Heart left ventricle (tissue), 13 donors: ENCODE measurements around the gene AKAP6.

Experiments used
- POLR2A ChIP-seq, 2 donors: fragments of 450-650 bp; IDR thresholded peaks; one replicate each; pipeline ENCODE4 v1.6.1; 2017; ENCODE audit warnings: antibody characterized with exemption in 2 of 2, mild to moderate bottlenecking in 2 of 2, moderate library complexity in 2 of 2
- TF ChIP-seq, protein P1 (sequence below), 12 donors: fragments of 200-600 bp; sonication (generic) in 4 of 12; IDR thresholded peaks; one replicate each; pipeline versions ENCODE4 v1.5.0 to v1.8.0; 2018 to 2022; ENCODE audit warnings: antibody characterized with exemption in 12 of 12, mild to moderate bottlenecking in 5 of 12
- donor health status: ischemic (EF 13 %, LVEDD 7.1; RV severe dilation, severe dysfunction).
- donor health status: DM: no; HTN: yes; CAD: no.
- donor health status: DM: no; HTN: no; CAD: no.
- donor health status: ischemic (EF 25% LVEDD 6.9; RV normal size, moderate dysfunction).
- donor health status: ischemic (EF 25% LVEDD 5.7; RV mildly dilated, moderate dysfunction).
- donor health status: ischemic (EF 35%, LVEDD 5.7; RV mildly dilated, moderate dysfunction).
- donor health status: nonischemic (EF 11% LVEDD 7.7; RV severe dilation, severe dysfunction).
- donor health status: DM: yes; HTN: yes; CAD: no.
- donor health status: PGD.
- donor health status: ischemic (EF 29% LVEDD 5.4; RV normal size, mild dysfunction).
- donor health status: nonischemic (EF 23%, LVEDD 6.1; RV moderate dilation, normal function).

DNA sequence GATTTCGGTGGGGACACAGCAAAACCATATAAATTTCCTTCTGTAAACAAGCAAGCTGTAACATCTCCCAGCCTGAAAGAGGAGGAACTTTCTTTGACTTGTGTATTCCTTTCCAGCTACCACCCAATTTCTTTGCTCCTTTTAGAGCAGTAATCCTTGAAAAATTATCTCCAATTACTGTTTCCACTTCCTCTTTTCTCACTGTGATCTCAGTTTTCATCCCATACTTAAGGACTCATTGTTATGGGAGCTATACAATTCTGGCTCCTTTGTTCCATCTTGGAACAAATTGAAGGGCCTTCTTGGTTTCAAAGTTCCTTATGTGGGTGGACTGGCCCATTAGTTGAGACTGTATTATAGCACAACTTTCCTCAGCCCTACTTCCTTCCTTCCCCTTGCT, 152.6 kb downstream of the AKAP6 start:
- TF ChIP-seq, protein P1, sequence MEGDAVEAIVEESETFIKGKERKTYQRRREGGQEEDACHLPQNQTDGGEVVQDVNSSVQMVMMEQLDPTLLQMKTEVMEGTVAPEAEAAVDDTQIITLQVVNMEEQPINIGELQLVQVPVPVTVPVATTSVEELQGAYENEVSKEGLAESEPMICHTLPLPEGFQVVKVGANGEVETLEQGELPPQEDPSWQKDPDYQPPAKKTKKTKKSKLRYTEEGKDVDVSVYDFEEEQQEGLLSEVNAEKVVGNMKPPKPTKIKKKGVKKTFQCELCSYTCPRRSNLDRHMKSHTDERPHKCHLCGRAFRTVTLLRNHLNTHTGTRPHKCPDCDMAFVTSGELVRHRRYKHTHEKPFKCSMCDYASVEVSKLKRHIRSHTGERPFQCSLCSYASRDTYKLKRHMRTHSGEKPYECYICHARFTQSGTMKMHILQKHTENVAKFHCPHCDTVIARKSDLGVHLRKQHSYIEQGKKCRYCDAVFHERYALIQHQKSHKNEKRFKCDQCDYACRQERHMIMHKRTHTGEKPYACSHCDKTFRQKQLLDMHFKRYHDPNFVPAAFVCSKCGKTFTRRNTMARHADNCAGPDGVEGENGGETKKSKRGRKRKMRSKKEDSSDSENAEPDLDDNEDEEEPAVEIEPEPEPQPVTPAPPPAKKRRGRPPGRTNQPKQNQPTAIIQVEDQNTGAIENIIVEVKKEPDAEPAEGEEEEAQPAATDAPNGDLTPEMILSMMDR (IDR thresholded peaks at IDR 0.05) = no peak
- TF ChIP-seq POLR2A (IDR thresholded peaks at IDR 0.05) = no peak
